ENCODE results near the gene SLC19A1.

The SLC19A1 gene

DNA sequence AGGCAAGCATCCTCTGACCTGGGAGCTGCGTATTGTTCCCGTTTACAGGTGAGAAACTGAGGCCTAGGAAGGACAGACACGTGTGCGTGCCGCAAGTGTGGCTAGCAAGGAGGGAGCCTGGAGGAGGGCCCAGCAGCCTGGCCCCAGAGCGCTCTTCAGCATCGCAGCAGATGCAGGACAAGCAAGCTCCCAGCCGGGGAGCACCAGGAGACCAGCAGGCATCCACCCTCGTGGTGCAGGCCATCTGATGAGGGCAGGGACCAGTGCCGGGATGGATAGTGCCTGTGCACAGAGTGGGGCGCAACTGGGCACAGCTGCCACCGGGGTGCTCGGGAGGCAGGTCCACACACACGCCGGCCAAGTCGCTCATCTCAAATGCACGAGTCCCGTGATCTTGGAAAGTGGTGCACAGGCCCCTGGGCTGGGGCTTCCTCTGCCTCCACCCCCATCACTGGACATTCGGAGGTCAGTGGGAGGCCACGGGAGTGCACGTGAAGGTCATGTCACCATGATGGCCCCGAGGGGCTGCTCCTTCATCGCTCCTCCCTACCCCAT lies 82.2 kb downstream of the SLC19A1 start:
- Histone ChIP-seq H3K27me3 (ENCODE audit: insufficient read depth, poor library complexity, severe bottlenecking) (peaks cover 16% of the 10 kb centered on the region), H3K4me3 (replicated peaks; ENCODE audit: insufficient read depth, low read length) (no peak overlapping the region), H3K27ac (replicated peaks) (no peak overlapping the region)
- no peak for DNase-seq (ENCODE audit: low read depth in 1 of 2, low spot score in 1 of 2)
- TF ChIP-seq, protein P1, sequence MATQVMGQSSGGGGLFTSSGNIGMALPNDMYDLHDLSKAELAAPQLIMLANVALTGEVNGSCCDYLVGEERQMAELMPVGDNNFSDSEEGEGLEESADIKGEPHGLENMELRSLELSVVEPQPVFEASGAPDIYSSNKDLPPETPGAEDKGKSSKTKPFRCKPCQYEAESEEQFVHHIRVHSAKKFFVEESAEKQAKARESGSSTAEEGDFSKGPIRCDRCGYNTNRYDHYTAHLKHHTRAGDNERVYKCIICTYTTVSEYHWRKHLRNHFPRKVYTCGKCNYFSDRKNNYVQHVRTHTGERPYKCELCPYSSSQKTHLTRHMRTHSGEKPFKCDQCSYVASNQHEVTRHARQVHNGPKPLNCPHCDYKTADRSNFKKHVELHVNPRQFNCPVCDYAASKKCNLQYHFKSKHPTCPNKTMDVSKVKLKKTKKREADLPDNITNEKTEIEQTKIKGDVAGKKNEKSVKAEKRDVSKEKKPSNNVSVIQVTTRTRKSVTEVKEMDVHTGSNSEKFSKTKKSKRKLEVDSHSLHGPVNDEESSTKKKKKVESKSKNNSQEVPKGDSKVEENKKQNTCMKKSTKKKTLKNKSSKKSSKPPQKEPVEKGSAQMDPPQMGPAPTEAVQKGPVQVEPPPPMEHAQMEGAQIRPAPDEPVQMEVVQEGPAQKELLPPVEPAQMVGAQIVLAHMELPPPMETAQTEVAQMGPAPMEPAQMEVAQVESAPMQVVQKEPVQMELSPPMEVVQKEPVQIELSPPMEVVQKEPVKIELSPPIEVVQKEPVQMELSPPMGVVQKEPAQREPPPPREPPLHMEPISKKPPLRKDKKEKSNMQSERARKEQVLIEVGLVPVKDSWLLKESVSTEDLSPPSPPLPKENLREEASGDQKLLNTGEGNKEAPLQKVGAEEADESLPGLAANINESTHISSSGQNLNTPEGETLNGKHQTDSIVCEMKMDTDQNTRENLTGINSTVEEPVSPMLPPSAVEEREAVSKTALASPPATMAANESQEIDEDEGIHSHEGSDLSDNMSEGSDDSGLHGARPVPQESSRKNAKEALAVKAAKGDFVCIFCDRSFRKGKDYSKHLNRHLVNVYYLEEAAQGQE (IDR thresholded peaks at IDR 0.05; ENCODE audit: insufficient replicate concordance, low read depth), result no peak
- TF ChIP-seq, protein P2, sequence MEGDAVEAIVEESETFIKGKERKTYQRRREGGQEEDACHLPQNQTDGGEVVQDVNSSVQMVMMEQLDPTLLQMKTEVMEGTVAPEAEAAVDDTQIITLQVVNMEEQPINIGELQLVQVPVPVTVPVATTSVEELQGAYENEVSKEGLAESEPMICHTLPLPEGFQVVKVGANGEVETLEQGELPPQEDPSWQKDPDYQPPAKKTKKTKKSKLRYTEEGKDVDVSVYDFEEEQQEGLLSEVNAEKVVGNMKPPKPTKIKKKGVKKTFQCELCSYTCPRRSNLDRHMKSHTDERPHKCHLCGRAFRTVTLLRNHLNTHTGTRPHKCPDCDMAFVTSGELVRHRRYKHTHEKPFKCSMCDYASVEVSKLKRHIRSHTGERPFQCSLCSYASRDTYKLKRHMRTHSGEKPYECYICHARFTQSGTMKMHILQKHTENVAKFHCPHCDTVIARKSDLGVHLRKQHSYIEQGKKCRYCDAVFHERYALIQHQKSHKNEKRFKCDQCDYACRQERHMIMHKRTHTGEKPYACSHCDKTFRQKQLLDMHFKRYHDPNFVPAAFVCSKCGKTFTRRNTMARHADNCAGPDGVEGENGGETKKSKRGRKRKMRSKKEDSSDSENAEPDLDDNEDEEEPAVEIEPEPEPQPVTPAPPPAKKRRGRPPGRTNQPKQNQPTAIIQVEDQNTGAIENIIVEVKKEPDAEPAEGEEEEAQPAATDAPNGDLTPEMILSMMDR (IDR thresholded peaks at IDR 0.05; ENCODE audit: insufficient read depth, low read length), result no peak
- no peak for TF ChIP-seq GABPA (IDR thresholded peaks at IDR 0.05; ENCODE audit: low read depth)

- DNase-seq (ENCODE audit: low read depth in 1 of 2, low spot score in 1 of 2), result no peak
- H3K4me3 ChIP-seq (replicated peaks; ENCODE audit: insufficient read depth, low read length), result no peak overlapping the region
- TF ChIP-seq, protein P1 (IDR thresholded peaks at IDR 0.05; ENCODE audit: insufficient replicate concordance, low read depth), result no peak
- TF ChIP-seq GABPA (IDR thresholded peaks at IDR 0.05; ENCODE audit: low read depth) (no peak), SPI1 (IDR thresholded peaks at IDR 0.05; ENCODE audit: borderline replicate concordance, low read depth) (no peak), POLR2AphosphoS5 (IDR thresholded peaks at IDR 0.05; ENCODE audit: low read depth) (no peak)
- TF ChIP-seq, protein P2 (IDR thresholded peaks at IDR 0.05; ENCODE audit: insufficient read depth, low read length), result no peak
- H3K27me3 ChIP-seq (ENCODE audit: insufficient read depth, poor library complexity, severe bottlenecking), result peaks cover 20% of the 10 kb centered on the region
- no peak overlapping the region for H3K27ac ChIP-seq (replicated peaks)
These were observed 82.8 kb downstream of the SLC19A1 start for GRCh38 chr21:45459171-45460010.

GRCh38 chr21:45458281-45459170 lies 83.7 kb downstream of the SLC19A1 start:
- no peak overlapping the region for H3K27ac ChIP-seq (replicated peaks)
- DNase-seq (ENCODE audit: low read depth in 1 of 2, low spot score in 1 of 2), result no peak

More at GRCh38 chr21:45458281-45459170, 83.7 kb downstream of the SLC19A1 start:
- TF ChIP-seq SPI1 (IDR thresholded peaks at IDR 0.05; ENCODE audit: borderline replicate concordance, low read depth), result no peak
- no peak for TF ChIP-seq GABPA (IDR thresholded peaks at IDR 0.05; ENCODE audit: low read depth)
- TF ChIP-seq, protein P2 (IDR thresholded peaks at IDR 0.05; ENCODE audit: insufficient read depth, low read length), result no peak
- TF ChIP-seq, protein P1 (IDR thresholded peaks at IDR 0.05; ENCODE audit: insufficient replicate concordance, low read depth), result no peak
- TF ChIP-seq POLR2AphosphoS5 (IDR thresholded peaks at IDR 0.05; ENCODE audit: low read depth), result no peak
- Histone ChIP-seq H3K4me3 (replicated peaks; ENCODE audit: insufficient read depth, low read length) (no peak overlapping the region), H3K27me3 (ENCODE audit: insufficient read depth, poor library complexity, severe bottlenecking) (peaks cover 19% of the 10 kb centered on the region)

Data from HL-60 (cell line).